Heart left ventricle (tissue), 16 donors: ENCODE data around the gene RGMA. TPM values are rescaled to one million over a fixed set of nuclear protein-coding genes. Genes with fewer than 3 reads are reported as not detected.

Experiments
- ATAC-seq, 4 donors: fragments of 200-7000 bp; cut with Tn5 transposase; one replicate each; pipeline ENCODE4 v1.9.1; 2020 to 2022; ENCODE audit warnings: moderate library complexity in 4 of 4, mild to moderate bottlenecking in 3 of 4, moderate number of reproducible peaks in 1 of 4
- DNase-seq, 5 donors: peaks; one replicate each; pipeline ENCODE4 v3.0.0-alpha.2; 2020
- H3K27ac ChIP-seq, 12 donors: fragments of 200-600 bp; sonication (generic) in 4 of 12; one replicate each; pipeline versions ENCODE4 v1.5.0 to v1.8.0; 2016 to 2022; ENCODE audit warnings: mild to moderate bottlenecking in 2 of 12
- H3K27me3 ChIP-seq, 9 donors: fragments of 200-600 bp; sonication (generic) in 2 of 9; one replicate each; pipeline versions ENCODE4 v1.5.1 to v1.8.0; 2016 to 2022; ENCODE audit warnings: mild to moderate bottlenecking in 3 of 9
- H3K36me3 ChIP-seq, 9 donors: fragments of 200-600 bp; sonication (generic) in 2 of 9; one replicate each; pipeline versions ENCODE4 v1.5.0 to v1.8.0; 2018 to 2022; ENCODE audit warnings: mild to moderate bottlenecking in 2 of 9
- H3K4me1 ChIP-seq, 12 donors: fragments of 200-600 bp; sonication (generic) in 4 of 12; one replicate each; pipeline versions ENCODE4 v1.5.0 to v1.8.0; 2016 to 2022; ENCODE audit warnings: mild to moderate bottlenecking in 3 of 12
- H3K4me3 ChIP-seq, 12 donors: fragments of 200-600 bp; sonication (generic) in 4 of 12; one replicate each; pipeline versions ENCODE4 v1.5.0 to v1.8.0; 2017 to 2022; ENCODE audit warnings: mild to moderate bottlenecking in 9 of 12, moderate library complexity in 4 of 12
- H3K9me3 ChIP-seq, 12 donors: fragments of 200-600 bp; sonication (generic) in 4 of 12; one replicate each; pipeline versions ENCODE4 v1.5.0 to v1.8.0; 2016 to 2022; ENCODE audit warnings: mild to moderate bottlenecking in 1 of 12
- CTCF ChIP-seq, 12 donors: fragments of 200-600 bp; sonication (generic) in 4 of 12; IDR thresholded peaks; one replicate each; pipeline versions ENCODE4 v1.5.0 to v1.8.0; 2018 to 2022; ENCODE audit warnings: antibody characterized with exemption in 12 of 12, mild to moderate bottlenecking in 5 of 12
- POLR2A ChIP-seq, 2 donors: fragments of 450-650 bp; IDR thresholded peaks; one replicate each; pipeline ENCODE4 v1.6.1; 2017; ENCODE audit warnings: antibody characterized with exemption in 2 of 2, mild to moderate bottlenecking in 2 of 2, moderate library complexity in 2 of 2
- WGBS, 4 donors: extraction: QIAGEN DNeasy Blood & Tissue Kit in 2 of 4; methylation state at CpG; one replicate each; pipeline versions ENCODE4 v1.1.5 to v1.1.7; 2013 to 2018; 5-methylcytosine and 5-hydroxymethylcytosine counted together
- intact Hi-C, 10 donors: fragments of 100-400 bp; cut with DNase I; formaldehyde crosslinking; loops; one replicate each; pipeline versions ENCODE4 v1.11.1 to v1.14.2; 2022
- polyA plus RNA-seq, 2 donors: library from polyadenylated mRNA; stranded (reverse); fragments of 200-250 nt; gene quantifications; one replicate each; pipeline ENCODE4 v1.2.3, GENCODE V29; 2013
- total RNA-seq, 9 donors: library from RNA; depleted of rRNA in 2 of 9; stranded (reverse); fragments of >200 nt in 2 of 9; fragmentation: NEBNext Ultra II Directional in 3 of 9; extraction: Animal tissue kit (Norgen Biotek cat#: 25700) in 3 of 9; gene quantifications; one replicate each; pipeline versions ENCODE4 v1.1.0 to v1.2.4, GENCODE V29; 2016 to 2023
- donor health status: ischemic (EF 13 %, LVEDD 7.1; RV severe dilation, severe dysfunction).
- donor health status: healthy with polysubstance abuse.
- donor health status: DM: no; HTN: yes; CAD: no.
- donor health status: DM: no; HTN: no; CAD: no.
- donor health status: ischemic (EF 25% LVEDD 6.9; RV normal size, moderate dysfunction).
- donor health status: ischemic (EF 25% LVEDD 5.7; RV mildly dilated, moderate dysfunction).
- donor health status: healthy.
- donor health status: DM: yes; HTN: yes; CAD: no.
- donor health status: ischemic (EF 35%, LVEDD 5.7; RV mildly dilated, moderate dysfunction).
- donor health status: nonischemic (EF 11% LVEDD 7.7; RV severe dilation, severe dysfunction).
- donor health status: DM: yes; HTN: yes; CAD: no.
- donor health status: PGD.
- donor health status: ischemic (EF 29% LVEDD 5.4; RV normal size, mild dysfunction).
- donor health status: nonischemic (EF 23%, LVEDD 6.1; RV moderate dilation, normal function).

The RGMA gene
- total and polyA plus RNA-seq, 11 donors: 4.7 to 20.8 (median 14.8) TPM

GRCh38 chr15:93072411-93073394 lies 16.3 kb downstream of the RGMA start:
- DNase-seq (peak; percentile 85 to 91 (median 89)), ATAC-seq (peak; percentile 61 to 96 (median 86))
- Histone ChIP-seq H3K36me3 (no peaks in the 10 kb centered on the region), H3K27ac (peak overlapping the region; percentile 50 to 91 (median 80)), H3K9me3 (no peaks in the 10 kb centered on the region), H3K27me3 (peaks cover 0 to 44% (median 0%) of the 10 kb centered on the region in 9 donors), H3K4me3 (peak overlapping the region; percentile 59 to 77 (median 66)), H3K4me1 (peaks cover 0 to 40% (median 17%) of the 10 kb centered on the region in 12 donors)
- WGBS, 4 donors: 0 to 2% (median 1%) methylated on average over 74 to 96 of the region's 96 CpGs
- intact Hi-C loops: loop anchor here in 1 of 10 donors (5.0 kb wide), 1 partner anchor 40 kb away; no protein-coding TSS in a partner anchor
- TF ChIP-seq POLR2A (IDR thresholded peaks at IDR 0.05) (peak in 1 of 2 donors; percentile 62), CTCF (IDR thresholded peaks at IDR 0.05) (peak in 6 of 12 donors; percentile 9 to 41 (median 19))

DNA sequence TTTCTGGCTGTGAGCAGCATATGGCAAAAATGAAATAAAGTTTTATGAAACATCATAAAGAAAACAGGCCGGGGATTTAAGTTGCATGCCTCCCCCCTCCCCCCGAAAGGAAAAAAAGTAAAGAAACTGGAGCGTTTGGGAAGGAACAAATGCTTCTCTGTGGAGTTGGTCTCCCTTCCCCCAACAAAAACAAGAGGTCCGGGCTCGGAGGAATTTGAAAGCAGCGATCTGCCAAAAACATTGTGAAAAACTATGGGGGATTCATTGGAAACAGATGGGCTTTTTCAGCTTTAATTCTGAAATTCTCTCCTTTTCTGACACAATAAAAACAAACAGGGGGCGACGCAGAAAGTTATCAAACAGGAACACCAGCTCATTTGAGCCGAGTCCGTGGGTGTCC lies 17.0 kb downstream of the RGMA start:
- Histone ChIP-seq H3K36me3 (no peaks in the 10 kb centered on the region), H3K27ac (peak overlapping the region; percentile 50 to 91 (median 80)), H3K9me3 (no peaks in the 10 kb centered on the region), H3K27me3 (peaks cover 0 to 42% (median 0%) of the 10 kb centered on the region in 9 donors), H3K4me1 (peaks cover 0 to 45% (median 17%) of the 10 kb centered on the region in 12 donors), H3K4me3 (peak overlapping the region; percentile 59 to 77 (median 66))
- TF ChIP-seq POLR2A (IDR thresholded peaks at IDR 0.05): no peak
- no peak for TF ChIP-seq CTCF (IDR thresholded peaks at IDR 0.05)
- ATAC-seq: peak in 2 of 4 donors; percentile 13 to 35
- intact Hi-C loops: loop anchor here in 1 of 10 donors (5.0 kb wide), 1 partner anchor 40 kb away; no protein-coding TSS in a partner anchor
- WGBS, 4 donors: 1 to 3% (median 3%) methylated on average over 10 of the region's 10 CpGs
- no peak for DNase-seq

DNA sequence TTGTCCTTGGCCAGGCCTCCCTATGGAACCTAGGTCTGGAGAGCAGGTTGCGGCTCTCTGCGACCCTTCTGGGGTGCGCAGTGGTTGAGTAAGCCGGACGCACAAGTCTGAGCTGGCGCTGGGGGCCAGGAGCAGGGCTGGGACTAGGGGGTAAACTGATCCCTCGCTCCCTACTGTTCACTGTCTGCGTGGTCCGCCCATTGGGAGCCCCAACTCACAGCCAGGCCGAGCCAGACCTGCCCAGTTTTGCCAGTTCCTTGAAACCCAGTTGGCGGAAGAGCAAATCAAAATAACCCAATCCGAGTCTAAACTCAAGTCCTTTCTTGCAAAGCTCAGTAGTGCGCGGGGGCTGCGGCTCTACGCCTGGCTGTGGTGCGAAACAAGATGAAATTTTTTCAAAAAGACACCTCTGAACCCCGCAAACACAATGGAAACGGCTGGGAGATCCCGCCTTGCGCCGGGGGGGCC lies 17.5 kb downstream of the RGMA start:
- H3K36me3 ChIP-seq: no peaks in the 10 kb centered on the region
- ATAC-seq (no peak), DNase-seq (peak in 1 of 5 donors; percentile 64)
- H3K4me1 ChIP-seq: peaks cover 0 to 48% (median 17%) of the 10 kb centered on the region in 12 donors
- no peaks in the 10 kb centered on the region for H3K9me3 ChIP-seq
- intact Hi-C loops: loop anchor here in 1 of 10 donors (5.0 kb wide), 1 partner anchor 39 kb away; no protein-coding TSS in a partner anchor
- H3K27ac ChIP-seq: peak overlapping the region in 11 of 12 donors; percentile 50 to 91 (median 80)
- WGBS, 4 donors: 23 to 38% (median 28%) methylated on average over 22 of the region's 22 CpGs
- no peak for TF ChIP-seq CTCF (IDR thresholded peaks at IDR 0.05)
- TF ChIP-seq POLR2A (IDR thresholded peaks at IDR 0.05): no peak
- H3K4me3 ChIP-seq: peak overlapping the region; percentile 59 to 77 (median 66)
- peaks cover 0 to 42% (median 0%) of the 10 kb centered on the region in 9 donors for H3K27me3 ChIP-seq
